HL-60 (cell line): Measurements from ENCODE around the gene KCTD5.

Experiments
- POLR2AphosphoS5 ChIP-seq: IDR thresholded peaks from 2 replicates; pipeline ENCODE4 v1.6.1; 2012; ENCODE audit warnings: low read depth
- TF ChIP-seq, protein P1 (sequence below): IDR thresholded peaks from one replicate; pipeline ENCODE4 v1.5.1; 2011; ENCODE audit warnings: low read length, control low read depth, inconsistent platforms; ENCODE audit not compliant: insufficient read depth

DNA sequence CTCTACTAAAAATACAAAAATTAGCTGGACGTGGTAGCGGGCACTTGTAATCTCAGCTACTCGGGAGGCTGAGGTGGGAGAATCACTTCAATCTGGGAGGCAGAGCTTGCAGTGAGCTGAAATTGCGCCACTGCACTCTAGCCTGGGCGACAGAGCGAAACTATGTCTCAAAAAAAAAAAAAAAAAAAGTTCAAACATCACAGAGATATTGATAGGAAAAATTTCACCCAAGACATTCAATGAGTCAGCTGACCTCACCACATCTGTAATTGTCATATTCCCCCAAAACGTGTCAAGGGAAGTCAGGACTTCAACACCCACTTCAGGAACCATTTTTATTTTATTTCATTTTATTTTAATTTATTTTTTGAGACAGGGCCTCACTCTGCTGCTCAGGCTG lies 45.7 kb downstream of the KCTD5 start:
- TF ChIP-seq, protein P1, sequence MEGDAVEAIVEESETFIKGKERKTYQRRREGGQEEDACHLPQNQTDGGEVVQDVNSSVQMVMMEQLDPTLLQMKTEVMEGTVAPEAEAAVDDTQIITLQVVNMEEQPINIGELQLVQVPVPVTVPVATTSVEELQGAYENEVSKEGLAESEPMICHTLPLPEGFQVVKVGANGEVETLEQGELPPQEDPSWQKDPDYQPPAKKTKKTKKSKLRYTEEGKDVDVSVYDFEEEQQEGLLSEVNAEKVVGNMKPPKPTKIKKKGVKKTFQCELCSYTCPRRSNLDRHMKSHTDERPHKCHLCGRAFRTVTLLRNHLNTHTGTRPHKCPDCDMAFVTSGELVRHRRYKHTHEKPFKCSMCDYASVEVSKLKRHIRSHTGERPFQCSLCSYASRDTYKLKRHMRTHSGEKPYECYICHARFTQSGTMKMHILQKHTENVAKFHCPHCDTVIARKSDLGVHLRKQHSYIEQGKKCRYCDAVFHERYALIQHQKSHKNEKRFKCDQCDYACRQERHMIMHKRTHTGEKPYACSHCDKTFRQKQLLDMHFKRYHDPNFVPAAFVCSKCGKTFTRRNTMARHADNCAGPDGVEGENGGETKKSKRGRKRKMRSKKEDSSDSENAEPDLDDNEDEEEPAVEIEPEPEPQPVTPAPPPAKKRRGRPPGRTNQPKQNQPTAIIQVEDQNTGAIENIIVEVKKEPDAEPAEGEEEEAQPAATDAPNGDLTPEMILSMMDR = no peak
- TF ChIP-seq POLR2AphosphoS5 = no peak
